ENCODE measurements around the gene USP40. TPM values are rescaled to one million over a fixed set of nuclear protein-coding genes. Genes with fewer than 3 reads are reported as not detected.
A peak's percentile ranks its signal among the peaks of the same experiment; 100 is the strongest.

USP40 gene
- total RNA-seq, 1 donor from 2014 or later: 49.8 TPM

DNA sequence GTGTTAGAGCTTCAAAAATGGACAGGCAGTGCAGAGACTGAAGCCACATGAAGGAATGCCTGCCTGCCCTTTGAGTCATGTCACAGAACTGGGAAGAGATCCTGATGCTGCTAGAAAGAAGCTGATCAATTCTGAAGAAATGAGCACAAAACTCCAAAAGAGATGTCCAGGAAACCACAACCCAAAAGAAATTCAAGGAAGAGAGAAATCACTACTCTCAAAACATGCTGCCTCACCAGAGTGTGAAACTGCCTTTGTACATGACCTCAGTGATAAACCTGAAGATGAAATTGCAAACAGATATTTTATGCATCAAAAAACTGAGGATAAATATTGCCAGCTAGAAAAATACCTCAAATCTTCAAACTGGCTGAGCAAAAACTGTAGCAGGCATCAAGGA lies 20.5 kb downstream of the USP40 start:
- Histone ChIP-seq H3K27me3 (ENCODE audit: control insufficient read depth, insufficient read depth, low read length) (no peaks in the 10 kb centered on the region), H3K36me3 (ENCODE audit: control insufficient read depth, insufficient read depth, low read length) (no peaks in the 10 kb centered on the region), H3K4me3 (ENCODE audit: low read depth, low read length) (no peak overlapping the region)
- DNase-seq (ENCODE audit: low read depth): no peak
- TF ChIP-seq, protein P1, sequence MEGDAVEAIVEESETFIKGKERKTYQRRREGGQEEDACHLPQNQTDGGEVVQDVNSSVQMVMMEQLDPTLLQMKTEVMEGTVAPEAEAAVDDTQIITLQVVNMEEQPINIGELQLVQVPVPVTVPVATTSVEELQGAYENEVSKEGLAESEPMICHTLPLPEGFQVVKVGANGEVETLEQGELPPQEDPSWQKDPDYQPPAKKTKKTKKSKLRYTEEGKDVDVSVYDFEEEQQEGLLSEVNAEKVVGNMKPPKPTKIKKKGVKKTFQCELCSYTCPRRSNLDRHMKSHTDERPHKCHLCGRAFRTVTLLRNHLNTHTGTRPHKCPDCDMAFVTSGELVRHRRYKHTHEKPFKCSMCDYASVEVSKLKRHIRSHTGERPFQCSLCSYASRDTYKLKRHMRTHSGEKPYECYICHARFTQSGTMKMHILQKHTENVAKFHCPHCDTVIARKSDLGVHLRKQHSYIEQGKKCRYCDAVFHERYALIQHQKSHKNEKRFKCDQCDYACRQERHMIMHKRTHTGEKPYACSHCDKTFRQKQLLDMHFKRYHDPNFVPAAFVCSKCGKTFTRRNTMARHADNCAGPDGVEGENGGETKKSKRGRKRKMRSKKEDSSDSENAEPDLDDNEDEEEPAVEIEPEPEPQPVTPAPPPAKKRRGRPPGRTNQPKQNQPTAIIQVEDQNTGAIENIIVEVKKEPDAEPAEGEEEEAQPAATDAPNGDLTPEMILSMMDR (IDR thresholded peaks at IDR 0.05; ENCODE audit: insufficient read depth, low read length, poor library complexity, severe bottlenecking): no peak

DNA sequence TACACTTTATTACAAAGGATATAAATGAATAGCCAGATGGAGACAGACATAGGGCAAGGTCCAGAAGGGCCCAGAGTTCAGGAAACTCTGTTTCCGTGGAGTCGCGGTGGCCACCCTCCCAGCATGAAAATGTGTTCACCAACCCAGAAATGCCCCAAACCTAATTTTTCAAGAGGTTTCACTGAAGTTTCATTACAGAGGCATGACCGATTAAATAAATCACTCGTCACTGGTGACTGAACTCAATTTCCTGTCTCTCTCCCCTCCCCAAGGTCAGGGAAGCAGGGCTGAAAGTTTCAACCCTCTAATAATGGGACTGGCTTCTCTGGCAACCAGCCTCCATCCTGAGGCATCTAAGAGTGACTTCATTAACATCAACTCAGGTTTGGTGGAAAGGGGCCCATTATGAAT lies 22.4 kb downstream of the USP40 start:
- peak; percentile 52 for DNase-seq (ENCODE audit: low read depth)
- H3K36me3 ChIP-seq (ENCODE audit: control insufficient read depth, insufficient read depth, low read length): no peaks in the 10 kb centered on the region

DNA sequence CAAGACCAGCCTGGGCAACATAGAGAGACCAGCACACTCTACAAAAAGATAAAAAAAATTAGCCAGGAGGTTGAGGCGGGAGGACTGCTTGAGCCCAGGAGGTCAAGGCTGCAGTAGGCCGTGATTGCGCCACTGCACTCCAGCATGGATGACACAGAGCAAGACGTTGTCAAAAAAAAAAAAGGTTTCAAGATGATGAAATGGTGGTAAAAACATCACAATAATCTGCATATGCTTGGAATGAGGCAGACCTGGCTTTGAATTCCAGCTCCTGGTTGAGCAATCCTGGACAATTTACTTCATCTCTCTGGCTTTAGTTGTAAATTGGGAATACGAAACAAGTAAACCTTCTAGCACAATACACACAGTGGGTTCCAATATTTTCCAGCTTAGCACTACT lies 24.1 kb downstream of the USP40 start:
- no peak for DNase-seq (ENCODE audit: low read depth)
- no peaks in the 10 kb centered on the region for H3K36me3 ChIP-seq (ENCODE audit: control insufficient read depth, insufficient read depth, low read length)
- no peak overlapping the region for H3K4me3 ChIP-seq (ENCODE audit: low read depth, low read length)
- H3K27me3 ChIP-seq (ENCODE audit: control insufficient read depth, insufficient read depth, low read length): no peaks in the 10 kb centered on the region
- TF ChIP-seq, protein P1 (IDR thresholded peaks at IDR 0.05; ENCODE audit: insufficient read depth, low read length, poor library complexity, severe bottlenecking): no peak

More for the DNA sequence above, 22.4 kb downstream of the USP40 start:
- H3K4me3 ChIP-seq (ENCODE audit: low read depth, low read length): no peak overlapping the region
- H3K27me3 ChIP-seq (ENCODE audit: control insufficient read depth, insufficient read depth, low read length): no peaks in the 10 kb centered on the region
- TF ChIP-seq, protein P1 (IDR thresholded peaks at IDR 0.05; ENCODE audit: insufficient read depth, low read length, poor library complexity, severe bottlenecking): no peak

DNA sequence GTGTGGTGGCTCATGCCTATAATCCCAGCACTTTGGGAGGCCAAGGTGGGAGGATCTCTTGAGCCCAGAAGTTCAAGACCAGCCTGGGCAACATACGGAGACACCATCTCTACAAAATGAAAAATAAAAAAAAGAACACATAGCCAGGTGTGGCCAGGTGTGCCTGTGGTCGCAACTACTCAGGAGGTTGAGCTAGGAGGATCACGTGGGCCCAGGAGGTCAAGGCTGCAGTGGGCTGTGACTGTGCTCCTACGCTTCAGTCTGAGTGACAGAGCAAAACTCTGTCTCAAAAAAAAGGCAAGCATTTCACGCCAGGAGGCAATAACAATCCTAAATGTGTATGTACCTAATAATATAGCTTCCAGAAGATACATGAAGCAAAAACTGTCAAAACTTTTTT lies 27.8 kb downstream of the USP40 start:
- TF ChIP-seq, protein P1 (IDR thresholded peaks at IDR 0.05; ENCODE audit: insufficient read depth, low read length, poor library complexity, severe bottlenecking): no peak
- Histone ChIP-seq H3K4me3 (ENCODE audit: low read depth, low read length) (no peak overlapping the region), H3K36me3 (ENCODE audit: control insufficient read depth, insufficient read depth, low read length) (no peaks in the 10 kb centered on the region), H3K27me3 (ENCODE audit: control insufficient read depth, insufficient read depth, low read length) (no peaks in the 10 kb centered on the region)
- no peak for DNase-seq (ENCODE audit: low read depth)

DNA sequence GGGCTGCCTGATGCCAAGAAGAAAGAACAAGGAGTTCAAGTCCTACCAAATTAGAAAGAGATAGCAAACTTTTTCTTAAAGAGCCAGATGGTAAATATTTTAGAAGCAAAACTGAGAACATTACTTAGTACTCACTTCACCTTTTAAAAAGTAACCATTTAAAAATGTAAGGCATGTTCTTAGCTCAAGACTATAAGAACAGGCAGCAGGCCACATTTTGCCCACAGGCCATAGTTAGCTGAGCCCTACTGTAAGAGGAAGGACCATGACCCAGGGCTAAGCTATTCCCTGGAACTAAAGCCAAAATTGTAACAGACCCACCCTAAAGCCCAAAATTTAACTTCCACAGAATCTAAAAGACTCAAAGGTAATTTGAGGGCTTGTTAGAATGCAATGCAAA lies 31.3 kb downstream of the USP40 start:
- H3K27me3 ChIP-seq (ENCODE audit: control insufficient read depth, insufficient read depth, low read length): no peaks in the 10 kb centered on the region
- H3K4me3 ChIP-seq (ENCODE audit: low read depth, low read length): no peak overlapping the region
- DNase-seq (ENCODE audit: low read depth): no peak
- H3K36me3 ChIP-seq (ENCODE audit: control insufficient read depth, insufficient read depth, low read length): peaks cover 2% of the 10 kb centered on the region
- TF ChIP-seq, protein P1 (IDR thresholded peaks at IDR 0.05; ENCODE audit: insufficient read depth, low read length, poor library complexity, severe bottlenecking): no peak

DNA sequence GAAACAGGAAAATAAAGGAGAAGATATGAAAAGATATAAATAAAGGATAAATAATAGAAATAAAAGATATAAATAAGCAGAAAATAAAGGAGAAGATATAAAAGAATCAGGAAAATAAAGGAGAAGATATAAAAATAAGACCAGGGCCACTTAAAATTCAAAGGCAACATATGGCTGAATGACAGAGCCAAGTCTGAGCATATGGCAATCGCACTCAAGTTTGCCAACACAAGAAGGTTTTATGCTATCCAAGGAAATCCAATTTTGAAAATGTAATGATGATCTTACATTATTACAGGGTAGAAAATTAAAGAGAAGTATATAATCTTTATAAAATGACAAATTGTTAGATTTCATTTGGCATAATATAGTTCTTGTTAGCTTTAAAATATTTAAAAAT lies 33.6 kb downstream of the USP40 start:
- Histone ChIP-seq H3K27me3 (ENCODE audit: control insufficient read depth, insufficient read depth, low read length) (no peaks in the 10 kb centered on the region), H3K36me3 (ENCODE audit: control insufficient read depth, insufficient read depth, low read length) (peaks cover 2% of the 10 kb centered on the region), H3K4me3 (ENCODE audit: low read depth, low read length) (no peak overlapping the region)
- DNase-seq (ENCODE audit: low read depth): no peak
- TF ChIP-seq, protein P1 (IDR thresholded peaks at IDR 0.05; ENCODE audit: insufficient read depth, low read length, poor library complexity, severe bottlenecking): no peak

Measured in kidney epithelial cell (primary cell).